ENCODE data around the gene OPRM1.
A peak's percentile ranks its signal among the peaks of the same experiment; 100 is the strongest.

The OPRM1 gene

GRCh38 chr6:154086510-154086909 is 47.5 kb downstream of the OPRM1 start:
- no peak for DNase-seq

DNA sequence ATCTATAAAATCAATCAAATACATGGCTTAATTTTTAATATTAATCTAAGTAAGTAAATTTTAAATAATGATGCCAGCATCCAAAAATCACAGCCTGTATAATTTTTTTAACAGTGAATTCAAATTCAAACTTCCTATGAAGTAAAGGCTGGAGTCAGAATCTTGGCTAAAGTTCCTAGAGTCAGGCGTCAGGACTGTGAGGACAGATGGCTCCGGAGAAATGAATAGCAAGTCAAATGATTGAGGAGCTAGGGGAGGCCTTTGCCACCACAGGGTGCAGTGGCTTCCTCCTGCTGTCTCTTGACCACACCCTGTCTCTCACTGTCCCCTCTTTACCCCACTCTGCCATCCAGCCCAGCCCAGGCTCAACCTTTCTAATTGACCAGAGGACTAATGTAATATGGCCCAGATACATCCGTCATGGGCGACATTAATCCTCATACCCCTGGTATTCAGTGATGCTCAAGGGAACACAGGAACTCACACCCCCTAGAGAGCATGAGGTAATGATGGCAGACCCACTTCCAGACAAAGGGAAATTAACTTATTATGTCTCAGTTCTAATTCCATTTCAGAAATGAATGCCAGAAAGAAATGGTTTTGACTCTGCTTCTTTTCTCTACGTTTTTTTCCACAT is 53.4 kb downstream of the OPRM1 start:
- no peak for DNase-seq

- DNase-seq: no peak
Observed at GRCh38 chr6:154093231-154094044, 54.4 kb downstream of the OPRM1 start.

DNA sequence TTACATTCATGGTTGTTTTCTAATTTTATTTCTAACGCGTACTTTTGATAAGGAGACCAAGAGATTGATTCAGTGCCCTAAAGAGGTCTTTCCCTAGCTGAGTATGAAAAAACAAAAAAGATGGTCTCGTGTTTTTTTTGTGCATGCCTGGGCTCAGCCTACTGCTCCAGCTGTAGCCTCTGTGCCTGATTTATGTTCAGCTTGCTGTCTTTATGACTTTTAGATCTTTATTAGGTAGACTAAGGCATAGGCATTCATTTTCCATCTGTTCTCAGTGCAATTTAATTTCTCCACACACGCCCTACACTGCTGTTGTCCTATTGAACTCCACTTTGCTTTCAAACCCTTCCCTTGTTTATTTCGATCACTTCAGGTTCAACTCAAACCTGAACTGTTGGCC is 56.5 kb downstream of the OPRM1 start:
- DNase-seq: no peak

- no peak for DNase-seq
Observed at GRCh38 chr6:154096316-154096715, 57.3 kb downstream of the OPRM1 start.

GRCh38 chr6:154096834-154097233 is 57.8 kb downstream of the OPRM1 start:
- no peak for DNase-seq

- DNase-seq: no peak
Observed at GRCh38 chr6:154099211-154099610, 60.2 kb downstream of the OPRM1 start.

- DNase-seq: no peak
Observed at GRCh38 chr6:154106251-154106650, 67.2 kb downstream of the OPRM1 start.

DNA sequence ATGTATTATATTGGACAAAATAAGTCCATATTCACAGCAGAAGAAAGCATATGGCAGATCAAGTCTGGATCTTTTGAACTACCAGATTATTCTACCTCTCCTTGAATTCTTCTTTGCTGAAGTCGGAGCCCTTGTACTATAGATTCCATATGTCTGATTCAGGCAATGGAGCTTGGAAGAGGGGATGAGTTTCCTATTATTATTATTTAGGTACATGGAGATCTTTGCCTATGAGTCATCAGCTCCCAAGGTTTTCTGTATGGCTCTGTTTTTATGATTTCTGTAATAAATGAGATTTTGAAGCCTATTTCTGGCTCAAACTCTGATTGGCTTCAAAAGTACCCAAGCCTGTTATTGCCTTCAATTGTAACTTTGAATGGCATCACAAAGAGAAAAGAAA is 72.0 kb downstream of the OPRM1 start:
- DNase-seq: no peak

DNA sequence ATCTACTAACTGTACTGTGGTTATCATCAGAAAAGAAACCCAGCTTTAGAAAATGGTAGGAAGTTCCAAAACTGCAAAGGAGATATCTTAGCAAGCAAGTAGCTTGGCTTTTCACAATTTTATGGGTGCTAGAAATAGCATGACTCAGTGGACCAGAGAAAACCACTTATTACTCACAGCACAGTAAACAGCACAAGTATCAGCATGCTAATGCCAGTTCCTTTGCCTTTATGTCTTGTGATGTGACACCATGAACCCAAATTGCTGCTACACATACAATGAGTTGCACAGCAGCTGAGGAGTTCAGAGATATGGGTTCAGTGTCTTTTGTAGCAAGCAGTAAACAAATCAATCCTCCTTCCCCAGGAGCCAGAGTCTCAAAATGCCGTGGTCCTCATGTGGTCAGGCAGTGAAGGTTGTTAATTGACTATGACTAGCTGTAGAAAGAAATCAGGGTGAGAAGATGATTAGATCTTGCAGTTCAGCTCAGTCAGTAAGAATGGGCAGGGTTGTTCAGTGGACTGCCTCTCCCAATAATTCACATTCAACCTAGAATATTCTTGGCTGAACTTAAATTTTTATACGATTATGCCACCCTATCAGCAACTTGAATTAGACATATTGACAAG is 73.3 kb downstream of the OPRM1 start:
- peak; percentile 19 for DNase-seq

DNA sequence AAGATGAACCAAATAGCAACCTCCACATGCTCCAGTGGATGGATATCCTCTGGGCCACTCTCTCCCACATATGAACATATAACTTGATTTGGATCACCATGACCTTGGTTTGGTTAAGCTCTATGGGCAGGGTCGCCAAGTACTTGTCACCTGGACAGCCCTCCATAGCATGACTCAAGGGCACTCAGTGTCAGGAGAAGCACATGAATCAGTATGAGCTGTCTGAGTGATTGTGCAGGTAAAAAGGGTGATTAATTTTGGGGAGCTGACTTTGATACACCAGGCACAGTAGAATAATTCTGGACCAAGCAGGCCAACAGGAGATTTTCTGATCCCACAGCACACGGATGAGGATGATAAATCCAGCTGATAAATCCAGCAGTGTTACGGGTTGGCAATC is 74.4 kb downstream of the OPRM1 start:
- DNase-seq: no peak

DNA sequence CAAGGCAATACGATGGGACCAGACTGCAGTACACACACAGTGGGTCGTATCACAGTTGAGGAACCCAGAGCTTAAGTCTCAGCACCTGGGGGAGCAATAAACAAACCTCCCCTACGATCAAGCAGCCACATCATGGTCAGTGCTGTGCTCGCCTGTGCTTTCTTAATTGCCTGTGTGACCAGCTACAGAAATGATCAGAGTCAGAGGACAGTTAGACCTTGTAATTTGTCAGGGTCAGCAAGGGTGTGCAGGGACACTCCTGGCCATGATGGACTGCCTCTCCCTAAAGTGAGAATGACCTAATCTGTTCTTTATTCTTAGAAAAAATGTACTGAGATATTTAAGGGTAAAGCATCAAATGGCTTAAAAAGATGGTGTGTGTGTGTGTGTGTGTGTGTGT is 78.4 kb downstream of the OPRM1 start:
- no peak for DNase-seq

GRCh38 chr6:154122195-154122925 is 83.3 kb downstream of the OPRM1 start:
- no peak for DNase-seq

DNA sequence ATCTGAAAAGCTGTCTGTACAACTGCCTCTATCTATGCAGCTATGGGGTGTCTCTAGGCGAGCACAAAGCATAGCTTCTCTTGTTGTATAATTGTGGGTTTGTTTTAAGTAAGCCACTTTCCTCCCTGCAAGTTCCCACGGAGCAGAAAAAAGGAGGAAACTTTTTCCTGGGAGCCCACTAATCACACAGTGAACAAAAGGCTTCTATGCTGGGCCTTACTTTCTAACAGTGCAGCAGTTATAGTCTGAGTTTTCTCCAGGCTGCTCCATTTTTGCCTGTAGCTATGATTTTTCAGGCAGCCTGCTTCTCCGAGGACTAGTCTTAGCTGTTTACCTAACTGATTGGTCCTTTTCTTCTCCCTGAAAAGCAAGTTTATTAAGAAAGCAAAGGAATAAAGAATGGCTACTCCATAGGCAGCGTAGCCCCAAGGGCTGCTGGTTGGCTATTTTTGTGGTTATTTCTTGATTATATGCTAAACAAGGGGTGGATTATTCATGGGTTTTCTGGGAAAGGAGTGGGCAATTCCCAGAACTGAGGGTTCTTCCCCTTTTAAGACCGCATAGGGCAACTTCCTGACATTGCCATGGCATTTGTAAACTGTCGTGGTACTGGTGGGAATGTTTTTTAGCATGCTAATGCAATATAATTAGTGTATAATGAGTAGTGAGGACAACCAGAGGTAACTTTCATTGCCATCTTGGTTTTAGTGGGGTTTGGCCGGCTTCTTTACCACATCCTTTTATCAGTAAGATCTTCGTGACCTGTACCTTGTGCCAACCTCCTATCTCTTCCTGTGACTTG is 84.3 kb downstream of the OPRM1 start:
- no peak for DNase-seq

GRCh38 chr6:154125421-154125820 is 86.4 kb downstream of the OPRM1 start:
- DNase-seq: no peak

DNA sequence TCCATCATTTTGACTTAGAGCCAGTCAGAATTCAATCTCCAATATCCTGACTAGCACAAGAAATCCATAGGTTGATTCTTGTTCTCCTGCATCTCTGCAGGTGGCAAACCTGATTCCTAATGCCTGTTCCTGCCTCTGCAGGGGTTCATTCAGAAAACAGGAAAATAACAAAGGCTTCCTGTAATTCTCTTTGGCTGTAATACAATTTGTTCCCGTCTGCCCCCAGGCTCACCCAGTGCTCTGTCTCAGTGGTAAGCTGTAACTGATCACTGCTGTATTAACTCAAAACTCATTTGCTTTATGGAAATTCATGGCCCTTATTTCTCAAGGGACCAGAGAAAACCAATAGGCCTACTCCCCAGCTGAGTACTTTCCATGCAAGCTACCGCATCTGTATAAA is 88.6 kb downstream of the OPRM1 start:
- no peak for DNase-seq

- DNase-seq: no peak
Observed at GRCh38 chr6:154134471-154135147, 95.6 kb downstream of the OPRM1 start.

GRCh38 chr6:154138793-154139192 is 99.8 kb downstream of the OPRM1 start:
- DNase-seq: no peak

DNA sequence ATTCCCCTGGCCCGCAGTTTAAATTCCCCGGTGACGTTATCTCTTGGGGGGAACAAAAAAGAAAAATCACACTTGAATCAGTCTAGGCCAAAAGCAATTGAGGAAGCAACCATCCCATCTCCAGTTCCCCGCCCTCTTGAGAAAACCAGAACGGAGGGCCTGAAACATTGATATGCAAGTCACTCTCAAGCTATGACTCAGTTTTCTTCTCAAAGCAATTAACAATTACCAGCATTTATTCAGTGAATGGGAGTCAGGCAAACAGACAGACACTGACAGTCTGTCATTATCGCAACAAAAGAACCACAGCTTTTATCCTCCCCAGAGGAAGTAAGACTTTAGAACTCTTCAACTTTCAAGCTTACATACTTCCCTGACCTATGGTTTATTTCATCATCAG is 100.9 kb downstream of the OPRM1 start:
- no peak for DNase-seq

DNA sequence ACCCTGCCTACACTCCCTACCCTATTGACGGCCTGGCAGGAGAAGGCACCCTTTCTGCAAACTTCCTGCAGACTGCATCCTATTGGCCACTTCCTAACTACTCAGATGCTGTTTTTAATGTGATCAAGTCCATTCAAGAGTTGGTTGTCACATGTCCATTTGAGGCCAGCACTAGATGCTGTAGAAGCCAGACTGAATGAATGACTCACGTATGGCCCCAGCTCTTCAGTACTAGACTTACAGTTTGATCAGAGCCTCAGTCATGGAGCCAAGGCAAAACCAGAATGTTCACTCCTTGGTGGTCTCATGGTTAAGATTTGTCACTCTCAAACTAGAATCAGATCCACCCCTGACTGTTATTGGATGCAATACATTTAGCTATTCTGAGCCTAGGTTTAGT is 101.7 kb downstream of the OPRM1 start:
- no peak for DNase-seq

- DNase-seq: no peak
Observed at GRCh38 chr6:154143753-154144152, 104.7 kb downstream of the OPRM1 start.

DNA sequence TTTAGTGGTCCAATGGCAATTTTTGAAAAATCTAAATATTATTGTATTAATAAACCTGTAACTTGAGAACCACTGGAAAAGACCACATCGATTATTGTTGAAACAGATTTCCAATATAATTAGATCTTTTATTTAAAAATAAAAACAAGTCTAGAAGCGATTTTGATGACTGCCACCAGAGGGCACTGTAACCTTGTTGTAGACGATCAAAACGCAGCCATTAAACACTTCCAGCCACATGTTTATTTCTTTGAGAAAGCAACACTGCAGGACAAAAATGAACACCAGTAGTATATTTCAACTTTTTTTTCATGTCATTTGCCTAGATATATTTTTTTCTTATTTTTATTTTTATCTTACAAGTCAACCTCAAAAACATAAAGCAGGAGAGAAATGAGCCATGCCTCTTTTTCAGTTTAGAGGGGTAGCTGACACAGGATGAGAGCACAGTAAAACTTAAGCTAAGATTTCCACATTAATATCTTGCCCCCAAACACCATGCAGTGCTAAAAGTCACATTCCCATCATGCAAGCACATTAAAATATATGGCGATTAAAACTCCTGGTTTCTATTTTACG is 115.4 kb downstream of the OPRM1 start:
- DNase-seq: peak; percentile 48

Data from HCEC 1CT (cell line).